DMS153 (cell line): ENCODE results near the gene AHCTF1.
A peak's percentile ranks its signal among the peaks of the same experiment; 100 is the strongest.

Source experiments
- DNase-seq: peaks from one replicate; lab custom pipeline; 2025; lab: John Stamatoyannopoulos, UW

AHCTF1 gene

DNA sequence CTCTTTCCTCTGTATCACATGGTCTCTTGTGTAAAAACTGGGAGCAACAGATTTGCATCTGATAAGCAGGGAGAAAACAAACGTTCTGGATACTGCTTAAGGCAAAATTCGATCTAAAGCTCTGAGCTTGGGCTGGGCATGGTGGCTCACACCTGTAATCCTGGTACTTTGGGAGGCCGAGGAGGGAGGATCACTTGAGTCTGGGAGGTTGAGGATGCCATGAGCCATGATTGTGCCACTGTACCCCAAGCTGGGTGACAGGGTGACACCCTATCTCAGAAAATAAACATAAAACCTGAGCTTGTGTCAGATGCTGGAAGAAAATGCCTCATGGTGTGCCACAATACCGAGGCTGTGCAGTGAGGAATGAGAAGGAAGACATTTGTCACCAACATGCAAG lies 133.6 kb downstream of the AHCTF1 start:
- no peak for DNase-seq

DNA sequence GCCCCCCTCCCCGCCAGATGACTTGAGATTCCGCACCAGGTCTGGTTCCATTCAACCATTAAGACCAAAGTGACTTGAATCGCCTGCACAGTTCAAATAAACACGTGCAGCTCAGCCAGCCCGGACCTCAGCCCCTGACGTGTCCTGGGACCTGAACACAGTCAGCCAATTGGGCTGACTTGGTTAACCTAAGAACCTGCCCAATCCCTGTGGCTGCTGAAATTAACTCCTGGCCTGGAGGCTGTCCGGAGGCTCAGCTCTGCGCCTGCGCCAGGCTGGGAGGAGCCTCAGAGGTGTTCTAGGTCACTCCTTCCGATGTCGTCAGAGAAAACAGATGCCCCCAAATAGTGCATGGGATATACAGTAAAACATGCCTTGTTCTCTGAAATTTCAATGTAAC lies 134.2 kb downstream of the AHCTF1 start:
- DNase-seq = no peak

DNA sequence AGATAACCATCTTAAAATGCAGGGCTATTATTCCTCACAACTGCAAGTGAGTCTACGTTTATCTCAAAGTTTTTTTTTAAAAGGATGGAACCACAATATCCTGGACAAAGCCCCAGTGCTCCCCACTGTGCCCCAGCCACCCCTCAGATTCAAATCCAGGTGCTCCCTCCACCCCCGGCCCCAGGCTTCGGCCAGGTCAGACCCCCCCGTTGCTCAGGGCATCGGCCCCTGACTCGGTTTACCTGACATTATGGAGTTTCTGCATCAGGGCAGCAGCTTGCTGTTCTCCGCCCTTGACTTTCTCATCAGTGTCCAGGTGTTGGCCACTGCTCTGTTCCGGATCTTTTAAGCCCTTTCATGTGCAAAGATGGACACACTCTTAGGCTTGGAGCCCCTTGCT lies 134.6 kb downstream of the AHCTF1 start:
- no peak for DNase-seq

DNA sequence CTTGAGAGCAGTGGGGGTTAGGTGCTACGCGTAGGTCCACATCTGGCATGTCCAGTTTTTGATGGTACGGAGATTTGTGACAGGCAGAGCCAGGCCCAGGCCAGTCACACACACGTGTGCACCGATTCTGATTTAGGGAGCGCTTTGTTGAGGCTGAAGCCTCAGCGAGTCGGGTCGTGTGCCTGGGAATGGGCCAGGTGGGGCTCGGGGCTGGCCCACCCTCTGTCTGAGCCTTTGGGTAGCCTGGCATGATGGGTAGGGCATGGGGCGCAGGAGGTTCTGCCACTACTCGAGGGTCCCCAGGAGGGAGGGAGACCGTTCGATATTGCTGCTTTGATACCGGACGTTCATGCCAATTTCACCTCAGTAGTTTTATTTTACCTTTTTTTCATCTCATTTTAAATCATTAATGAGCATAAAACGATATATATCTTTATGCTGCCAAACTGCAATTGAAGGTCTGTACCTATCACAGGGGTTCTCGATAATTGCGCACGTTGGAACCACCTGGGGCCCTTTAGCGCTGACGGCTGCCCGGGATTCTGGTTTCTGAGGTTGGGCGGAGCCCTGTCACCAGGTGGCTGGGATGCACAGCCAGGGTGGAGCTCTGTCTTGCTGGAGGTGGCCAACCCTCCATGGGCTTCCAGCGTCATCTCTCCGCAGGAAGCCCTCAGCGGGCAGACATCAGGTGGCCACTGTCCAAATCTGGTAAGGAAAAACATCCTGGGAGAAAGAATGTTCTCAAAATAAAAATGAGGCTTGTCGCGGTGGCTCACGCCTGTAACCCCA lies 135.6 kb downstream of the AHCTF1 start:
- DNase-seq = peak; percentile 62

DNA sequence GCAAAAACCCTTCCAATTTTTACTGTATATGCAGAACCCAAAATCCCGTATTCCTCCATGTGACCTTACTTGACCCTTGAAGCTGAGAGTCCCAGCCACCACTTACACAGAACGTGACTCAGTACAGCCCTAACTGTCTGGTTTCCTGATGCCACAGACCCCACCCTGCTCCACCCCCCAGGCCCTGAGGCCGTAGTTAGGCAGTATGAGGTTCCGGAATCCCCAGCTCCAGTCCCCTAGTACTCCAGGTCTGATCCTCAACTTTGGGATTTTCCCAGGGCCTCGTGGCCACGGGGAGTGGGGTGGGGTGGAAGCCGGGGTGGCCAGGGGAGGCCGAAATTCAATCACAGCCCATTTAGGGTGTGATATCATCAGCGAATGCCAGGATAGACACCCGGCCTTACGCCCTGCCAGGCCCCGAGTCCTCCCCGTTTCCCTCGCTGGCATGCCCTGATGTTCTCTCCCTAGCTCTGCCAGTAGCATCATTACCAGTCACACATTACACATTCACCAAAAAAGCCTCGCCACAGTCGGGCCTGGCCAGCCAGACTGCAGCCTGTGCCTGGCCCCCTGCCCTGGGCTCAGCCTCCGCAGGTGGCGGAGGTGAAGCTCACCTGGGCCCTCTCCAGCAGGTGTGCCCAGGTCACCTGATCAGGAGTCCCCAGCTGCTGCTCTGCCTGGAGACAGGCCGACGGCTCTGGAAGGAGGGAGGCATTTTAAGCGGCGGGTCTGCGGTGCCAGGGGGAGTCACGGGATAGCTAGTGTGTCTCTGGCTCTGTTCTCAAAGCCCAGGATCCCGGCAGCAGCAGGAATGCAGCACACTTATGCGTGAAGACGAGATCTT lies 136.7 kb downstream of the AHCTF1 start:
- DNase-seq = peak; percentile 71

DNA sequence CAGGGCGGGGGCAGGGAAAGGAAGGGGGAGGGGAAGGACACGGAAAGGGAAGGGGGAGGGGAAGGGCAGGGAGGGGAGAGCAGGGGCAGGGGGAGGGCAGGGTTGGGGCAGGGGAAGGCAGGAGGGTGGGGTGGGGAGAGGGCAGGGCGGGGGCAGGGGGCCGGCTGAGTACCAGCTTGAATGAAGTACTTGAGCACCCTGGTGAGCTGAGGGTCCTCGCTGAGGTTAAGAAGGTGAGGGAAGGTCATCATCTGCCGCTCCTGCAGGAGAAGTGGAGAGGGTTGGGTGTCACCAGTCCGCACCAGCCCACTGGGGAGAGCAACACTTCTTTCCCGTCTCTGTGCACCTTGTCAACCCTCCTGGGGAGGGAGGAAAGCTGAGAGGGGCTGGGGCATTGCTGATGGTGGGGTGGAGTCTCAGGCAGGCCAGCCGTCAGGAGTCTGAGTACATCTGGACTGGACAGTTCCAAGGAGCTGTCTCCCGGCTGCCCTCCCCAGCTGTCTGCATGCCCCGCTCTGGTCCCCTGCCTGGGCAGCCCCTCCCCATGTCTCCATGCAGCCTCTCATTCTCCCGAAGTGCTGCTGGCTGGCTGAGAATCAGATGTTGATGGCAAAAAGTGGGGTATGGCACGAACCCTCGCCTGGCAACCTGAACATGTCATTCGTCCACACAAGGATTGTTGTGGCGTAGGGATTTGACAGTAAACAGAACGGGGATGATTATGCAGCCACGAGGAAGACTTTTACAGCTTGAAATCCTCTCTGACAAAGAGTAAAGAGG lies 137.5 kb downstream of the AHCTF1 start:
- no peak for DNase-seq

DNA sequence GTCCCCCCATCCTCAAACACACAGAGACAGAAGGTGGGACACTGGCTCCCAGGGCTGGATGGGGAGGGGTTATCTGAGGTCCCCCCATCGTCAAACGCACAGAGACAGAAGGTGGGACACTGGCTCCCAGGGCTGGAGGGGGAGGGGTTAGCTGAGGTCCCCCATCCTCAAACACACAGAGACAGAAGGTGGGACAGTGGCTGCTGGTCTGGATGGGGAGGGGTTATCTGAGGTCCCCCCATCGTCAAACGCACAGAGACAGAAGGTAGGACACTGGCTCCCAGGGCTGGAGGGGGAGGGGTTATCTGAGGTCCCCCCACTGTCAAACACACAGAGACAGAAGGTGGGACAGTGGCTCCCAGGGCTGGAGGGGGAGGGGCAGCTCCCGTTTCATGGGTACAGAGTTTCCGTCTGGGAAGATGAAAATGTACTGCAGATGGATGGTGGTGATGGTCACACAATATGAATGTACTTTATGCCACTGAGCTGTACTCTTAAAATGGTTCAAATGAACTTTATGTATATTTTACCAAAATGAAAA lies 138.3 kb downstream of the AHCTF1 start:
- DNase-seq = no peak

DNA sequence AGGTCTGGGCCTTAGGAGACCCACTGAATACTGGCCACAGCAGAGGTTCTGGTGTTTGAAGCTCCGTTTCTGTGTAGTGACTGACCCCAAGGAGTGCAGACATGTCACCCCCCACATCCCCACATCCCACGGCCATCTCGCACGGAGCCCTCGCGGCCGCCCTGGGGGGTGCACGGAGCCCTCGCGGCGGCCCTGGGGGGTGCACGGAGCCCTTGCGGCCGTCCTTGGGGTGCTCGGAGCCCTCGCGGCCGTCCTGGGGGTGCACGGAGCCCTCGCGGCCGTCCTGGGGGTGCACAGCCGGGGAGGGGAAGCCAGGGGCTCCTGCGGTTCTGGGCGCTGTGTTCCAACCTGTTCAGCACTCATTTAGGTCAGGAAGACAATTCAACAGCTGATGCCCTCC lies 139.1 kb downstream of the AHCTF1 start:
- no peak for DNase-seq

DNA sequence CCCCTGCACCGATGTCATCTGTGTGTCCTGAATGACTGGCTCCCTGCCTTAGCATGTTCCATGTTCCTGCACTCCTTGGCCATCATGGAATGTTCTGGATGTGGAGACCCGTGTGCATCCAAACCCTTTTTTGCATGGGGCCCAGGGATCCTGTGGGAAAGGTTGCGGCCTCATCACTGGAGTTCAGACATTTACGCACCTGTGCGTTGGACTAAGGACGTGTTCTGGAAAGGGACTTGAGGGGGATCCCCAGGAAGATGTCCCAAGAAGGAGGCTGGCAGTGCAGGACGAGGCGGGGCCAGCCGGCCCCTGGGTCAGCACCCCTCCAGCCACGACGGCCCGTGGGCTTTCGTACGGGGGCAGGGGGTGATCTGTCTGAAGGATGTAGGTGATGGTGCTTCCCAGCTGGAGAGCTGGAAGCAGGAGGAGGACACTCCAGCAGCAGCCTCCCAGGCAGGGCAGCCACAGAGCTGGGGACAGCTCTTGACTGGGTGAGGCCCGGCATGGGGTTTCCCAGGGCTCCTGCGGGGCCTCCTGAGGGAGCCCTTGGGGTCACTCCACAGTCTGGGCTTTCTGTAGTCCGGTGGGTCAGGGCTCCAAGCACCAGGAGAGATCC lies 140.3 kb downstream of the AHCTF1 start:
- DNase-seq = no peak

DNA sequence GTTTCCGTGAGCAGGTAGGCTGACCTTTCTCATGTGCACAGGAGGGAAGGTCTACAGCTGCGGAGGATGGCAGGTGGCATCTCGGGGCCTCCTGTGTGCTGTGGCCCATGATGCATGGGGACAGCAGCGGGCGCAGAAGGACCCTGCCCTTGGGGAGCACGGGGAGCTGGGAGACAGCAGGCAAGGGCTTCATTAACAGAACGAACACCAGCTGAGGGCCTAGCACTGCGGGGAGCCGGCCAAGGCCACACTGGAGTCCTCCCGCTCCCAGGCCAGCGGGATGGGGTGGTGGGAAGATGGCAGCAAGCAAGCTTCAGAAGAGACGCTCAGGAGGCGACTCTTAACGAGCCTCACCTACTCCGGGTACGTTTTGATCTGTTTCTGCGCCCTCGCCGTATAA lies 140.9 kb downstream of the AHCTF1 start:
- no peak for DNase-seq

DNA sequence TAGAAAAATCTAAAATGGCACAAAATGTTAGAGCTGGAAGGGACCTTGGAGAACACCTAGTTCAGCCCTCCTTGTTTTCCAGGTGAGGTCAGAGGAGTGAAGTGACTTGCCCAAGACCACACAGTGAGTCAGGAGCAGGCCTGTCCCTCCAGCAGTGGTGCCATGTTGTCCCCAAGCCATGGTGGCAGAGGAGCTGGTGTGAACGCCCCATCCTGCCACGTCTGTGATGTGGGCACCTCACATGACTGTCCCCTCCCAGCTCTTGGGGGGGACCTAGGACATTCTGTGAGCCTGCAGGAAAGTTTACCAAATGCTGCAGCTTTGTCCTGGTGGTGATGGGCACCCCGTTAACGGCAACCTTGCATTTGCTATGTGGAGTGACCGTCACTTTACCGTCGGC lies 141.4 kb downstream of the AHCTF1 start:
- DNase-seq = no peak

DNA sequence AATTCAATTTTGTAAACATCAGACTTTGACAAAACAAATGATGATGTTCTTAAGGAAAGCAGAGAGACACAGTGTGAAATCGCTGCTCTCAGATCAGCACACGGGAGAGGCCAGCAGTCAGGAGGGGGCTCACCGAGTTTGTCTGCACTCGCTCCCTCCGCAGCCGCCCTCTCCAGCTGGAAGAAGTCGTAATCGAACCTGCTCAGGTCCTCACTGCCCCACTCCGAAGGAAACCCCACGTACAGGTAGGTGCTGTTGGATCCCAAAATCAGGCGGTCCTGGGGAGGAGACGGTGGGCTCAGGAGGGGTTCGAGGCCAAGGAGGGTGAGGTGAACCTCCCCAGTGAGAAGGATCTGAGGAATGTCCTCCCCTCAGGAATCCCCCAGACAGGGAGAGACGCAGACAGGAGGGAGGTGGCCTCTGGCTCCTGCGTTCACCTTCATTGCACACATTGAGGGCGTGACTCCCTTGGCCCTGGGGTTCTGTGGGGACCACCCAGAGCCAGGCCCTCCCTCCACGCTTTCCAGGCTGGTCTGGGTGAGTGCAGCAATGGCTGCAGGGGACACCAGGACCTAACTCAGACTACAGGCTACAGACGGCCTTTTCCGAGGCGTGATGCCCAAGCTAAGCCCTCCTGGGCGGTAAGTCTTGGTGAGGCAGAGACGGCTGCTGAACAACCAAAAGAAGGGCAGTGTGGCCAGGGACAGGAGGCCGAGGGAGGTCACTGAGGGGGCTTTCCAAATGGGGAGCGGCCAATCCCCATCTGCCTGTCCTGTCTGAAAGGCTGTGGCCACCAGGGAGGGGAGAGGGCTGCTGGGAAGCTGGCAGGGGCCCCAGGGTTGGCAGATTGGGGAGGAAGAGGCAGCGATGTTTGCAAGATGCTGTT lies 142.1 kb downstream of the AHCTF1 start:
- no peak for DNase-seq
